HepG2 (cell line): ENCODE data around the gene MRPS35. TPM values are rescaled to one million over a fixed set of nuclear protein-coding genes. Genes with fewer than 3 reads are reported as not detected.

Experiments
- HOXD1 ChIP-seq: sonication (generic); formaldehyde crosslinking; IDR thresholded peaks from 2 replicates; pipeline ENCODE4 v1.5.0; 2020; ENCODE audit warnings: missing genetic modification reagents
- JUN ChIP-seq: sonication (generic); formaldehyde crosslinking; IDR thresholded peaks from 2 replicates; pipeline ENCODE4 v1.4.0; 2020; ENCODE audit warnings: mild to moderate bottlenecking, missing genetic modification reagents
- NFYB ChIP-seq: sonication (generic); formaldehyde crosslinking; IDR thresholded peaks from 2 replicates; pipeline ENCODE4 v1.4.0; 2020; ENCODE audit warnings: missing genetic modification reagents
- NPAS2 ChIP-seq: sonication (generic); formaldehyde crosslinking; IDR thresholded peaks from 2 replicates; pipeline ENCODE4 v1.8.0; 2022; ENCODE audit warnings: mild to moderate bottlenecking, missing genetic modification reagents, borderline replicate concordance
- NR2C2 ChIP-seq: sonication (generic); formaldehyde crosslinking; IDR thresholded peaks from 2 replicates; pipeline ENCODE4 v1.4.0; 2020; ENCODE audit warnings: missing genetic modification reagents, mild to moderate bottlenecking, moderate library complexity, borderline replicate concordance
- RARA ChIP-seq: IDR thresholded peaks from 2 replicates; pipeline ENCODE4 v1.6.1; 2016; ENCODE audit warnings: missing genetic modification reagents, missing compliant biosample characterization
- SP5 ChIP-seq: IDR thresholded peaks from 2 replicates; pipeline ENCODE4 v1.6.1; 2016; ENCODE audit warnings: low read depth, borderline replicate concordance
- ZNF274 ChIP-seq: sonication (generic); formaldehyde crosslinking; IDR thresholded peaks from 2 replicates; pipeline ENCODE4 v1.5.1; 2020; ENCODE audit warnings: mild to moderate bottlenecking, missing genetic modification reagents
- ZNF354B ChIP-seq: sonication (generic); formaldehyde crosslinking; IDR thresholded peaks from 2 replicates; pipeline ENCODE4 v1.8.0; 2022; ENCODE audit warnings: mild to moderate bottlenecking, missing genetic modification reagents
- ZNF547 ChIP-seq: sonication (generic); formaldehyde crosslinking; IDR thresholded peaks from 2 replicates; pipeline ENCODE4 v1.5.1; 2020; ENCODE audit warnings: mild to moderate bottlenecking, missing genetic modification reagents
- ZNF572 ChIP-seq: sonication (generic); formaldehyde crosslinking; IDR thresholded peaks from 2 replicates; pipeline ENCODE4 v1.5.1; 2020; ENCODE audit warnings: mild to moderate bottlenecking, missing genetic modification reagents
- ZNF781 ChIP-seq: sonication (generic); formaldehyde crosslinking; IDR thresholded peaks from 2 replicates; pipeline ENCODE4 v1.5.1; 2020; ENCODE audit warnings: borderline replicate concordance, mild to moderate bottlenecking, missing genetic modification reagents; ENCODE audit errors: not compliant biosample characterization
- ZNF790 ChIP-seq: sonication (generic); formaldehyde crosslinking; IDR thresholded peaks from 2 replicates; pipeline ENCODE4 v1.8.0; 2022; ENCODE audit warnings: missing genetic modification reagents, mild to moderate bottlenecking, borderline replicate concordance
- ZSCAN30 ChIP-seq: sonication (generic); formaldehyde crosslinking; IDR thresholded peaks from 2 replicates; pipeline ENCODE4 v1.5.0; 2020; ENCODE audit warnings: mild to moderate bottlenecking, missing genetic modification reagents
- polyA plus RNA-seq, 8 experiments: library from polyadenylated mRNA; depleted of rRNA in 3 of 8; stranded (reverse) in 7 of 8; unstranded in 1 of 8; fragments of >200 nt; fragmentation: Illumina TruSeq in 4 of 8; extraction: Trizol in 4 of 8; gene quantifications; 2 replicates each; pipeline versions ENCODE4 v1.2.1 to v1.2.3, GENCODE V29; 2011 to 2016; ENCODE audit warnings: low read depth in 4 of 8, missing spikeins in 1 of 8, mixed read lengths in 1 of 8; ENCODE audit not compliant: insufficient read depth in 1 of 8
- total RNA-seq, 5 experiments: library from RNA; depleted of rRNA; stranded (reverse); fragments of >200 nt; fragmentation: Illumina TruSeq; extraction: Trizol; gene quantifications; 2 replicates each; pipeline ENCODE4 v1.2.3, GENCODE V29; 2016; ENCODE audit warnings: low read depth in 1 of 5
- TF ChIP-seq, protein P1 (sequence below): sonication (generic); formaldehyde crosslinking; IDR thresholded peaks from 2 replicates; pipeline ENCODE4 v1.8.1; 2023; ENCODE audit warnings: mild to moderate bottlenecking, moderate library complexity, missing genetic modification reagents
- TF ChIP-seq, protein P2 (sequence below): sonication (generic); formaldehyde crosslinking; conservative IDR thresholded peaks from 2 replicates; pipeline ENCODE4 v1.8.0; 2022; ENCODE audit warnings: missing genetic modification reagents
- TF ChIP-seq, protein P3 (sequence below): sonication (generic); formaldehyde crosslinking; IDR thresholded peaks from 2 replicates; pipeline ENCODE4 v1.8.0; 2022; ENCODE audit warnings: low read depth, missing genetic modification reagents
- TF ChIP-seq, protein P4 (sequence below): sonication (generic); formaldehyde crosslinking; conservative IDR thresholded peaks from 2 replicates; pipeline ENCODE4 v1.8.1; 2023; ENCODE audit warnings: missing genetic modification reagents
- TF ChIP-seq, protein P5 (sequence below): sonication (generic); formaldehyde crosslinking; IDR thresholded peaks from 2 replicates; pipeline ENCODE4 v1.9.0; 2022; ENCODE audit warnings: low read depth, missing genetic modification reagents

MRPS35 gene
- total and polyA plus RNA-seq, 2 of the 13 experiments (the other 11 are each of a cell fraction or from before 2014, with no cell fraction given): 63.4 to 104 TPM

DNA sequence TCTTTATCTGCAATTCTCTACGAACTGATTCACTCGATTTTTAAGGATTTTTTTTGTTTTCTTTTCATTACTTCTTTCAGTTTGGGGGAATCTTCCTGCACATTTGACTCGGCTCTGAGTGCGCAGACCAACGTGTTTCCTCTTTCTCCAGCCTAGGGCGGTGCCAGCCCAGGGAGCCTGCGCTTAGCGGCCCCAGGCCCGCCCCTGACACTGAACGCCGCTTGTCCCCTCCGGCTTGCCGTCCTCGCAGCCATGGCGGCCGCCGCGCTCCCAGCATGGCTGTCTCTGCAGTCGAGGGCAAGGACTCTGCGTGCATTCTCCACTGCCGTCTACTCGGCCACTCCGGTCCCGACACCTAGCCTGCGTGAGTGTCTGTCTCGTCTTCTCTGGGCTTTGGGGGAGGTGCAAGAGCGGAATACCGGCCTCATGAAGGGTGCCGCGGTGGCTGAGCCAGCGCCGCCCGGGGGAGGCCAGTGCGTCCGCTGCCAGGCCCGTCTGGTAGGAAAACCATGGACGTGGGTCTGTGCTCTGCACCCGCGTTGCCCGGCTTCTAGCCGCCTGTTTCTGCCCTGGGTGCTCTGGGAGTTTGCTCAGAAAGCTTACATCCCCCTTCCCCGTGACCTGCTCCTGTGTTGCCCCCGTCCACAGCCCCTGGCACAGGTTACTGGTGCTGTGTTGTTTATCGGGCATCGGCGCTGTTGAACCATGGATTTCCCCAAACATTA, at the start of gene MRPS35 (continued):
- peak; percentile 56 for TF ChIP-seq ZNF781 (CRISPR knock-in tag)
- no peak for TF ChIP-seq ZSCAN30 (CRISPR knock-in tag)
- TF ChIP-seq SP5 (CRISPR knock-in tag): peak; percentile 71
- TF ChIP-seq ZNF790 (CRISPR knock-in tag): no peak
- TF ChIP-seq ZNF572: peak; percentile 21; the same call in 1 of the 2 replicates
- TF ChIP-seq HOXD1 (CRISPR knock-in tag): peak; percentile 94
- TF ChIP-seq ZNF354B (CRISPR knock-in tag): peak; percentile 83; the same call in 1 of the 2 replicates
- TF ChIP-seq RARA (CRISPR knock-in tag): peak; percentile 63
- TF ChIP-seq NFYB (CRISPR knock-in tag): no peak
- TF ChIP-seq, protein P1, sequence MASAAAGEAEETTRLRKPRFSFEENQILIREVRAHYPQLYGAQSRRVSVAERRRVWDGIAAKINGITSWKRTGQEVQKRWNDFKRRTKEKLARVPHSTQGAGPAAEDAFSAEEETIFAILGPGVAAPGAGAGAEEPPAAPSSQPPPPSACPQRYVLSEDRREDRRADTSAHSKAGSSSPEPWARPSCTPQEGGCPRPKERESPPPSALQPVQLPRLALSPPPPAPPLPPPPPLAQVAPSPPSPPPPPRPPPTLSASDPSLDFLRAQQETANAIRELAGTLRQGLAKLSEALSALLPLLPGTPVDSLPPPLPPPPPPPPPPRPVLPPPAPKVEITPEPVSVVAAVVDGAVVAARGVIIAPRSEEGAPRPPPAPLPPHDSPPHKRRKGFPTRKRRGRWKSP (CRISPR knock-in tag): peak; percentile 58; the same call in 1 of the 2 replicates
- TF ChIP-seq NPAS2: no peak
- TF ChIP-seq NR2C2: peak; percentile 45; the same call in 1 of the 2 replicates
- TF ChIP-seq, protein P2, sequence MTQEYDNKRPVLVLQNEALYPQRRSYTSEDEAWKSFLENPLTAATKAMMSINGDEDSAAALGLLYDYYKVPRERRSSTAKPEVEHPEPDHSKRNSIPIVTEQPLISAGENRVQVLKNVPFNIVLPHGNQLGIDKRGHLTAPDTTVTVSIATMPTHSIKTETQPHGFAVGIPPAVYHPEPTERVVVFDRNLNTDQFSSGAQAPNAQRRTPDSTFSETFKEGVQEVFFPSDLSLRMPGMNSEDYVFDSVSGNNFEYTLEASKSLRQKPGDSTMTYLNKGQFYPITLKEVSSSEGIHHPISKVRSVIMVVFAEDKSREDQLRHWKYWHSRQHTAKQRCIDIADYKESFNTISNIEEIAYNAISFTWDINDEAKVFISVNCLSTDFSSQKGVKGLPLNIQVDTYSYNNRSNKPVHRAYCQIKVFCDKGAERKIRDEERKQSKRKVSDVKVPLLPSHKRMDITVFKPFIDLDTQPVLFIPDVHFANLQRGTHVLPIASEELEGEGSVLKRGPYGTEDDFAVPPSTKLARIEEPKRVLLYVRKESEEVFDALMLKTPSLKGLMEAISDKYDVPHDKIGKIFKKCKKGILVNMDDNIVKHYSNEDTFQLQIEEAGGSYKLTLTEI: no peak; the same call in 1 of the 2 replicates
- TF ChIP-seq, protein P3, sequence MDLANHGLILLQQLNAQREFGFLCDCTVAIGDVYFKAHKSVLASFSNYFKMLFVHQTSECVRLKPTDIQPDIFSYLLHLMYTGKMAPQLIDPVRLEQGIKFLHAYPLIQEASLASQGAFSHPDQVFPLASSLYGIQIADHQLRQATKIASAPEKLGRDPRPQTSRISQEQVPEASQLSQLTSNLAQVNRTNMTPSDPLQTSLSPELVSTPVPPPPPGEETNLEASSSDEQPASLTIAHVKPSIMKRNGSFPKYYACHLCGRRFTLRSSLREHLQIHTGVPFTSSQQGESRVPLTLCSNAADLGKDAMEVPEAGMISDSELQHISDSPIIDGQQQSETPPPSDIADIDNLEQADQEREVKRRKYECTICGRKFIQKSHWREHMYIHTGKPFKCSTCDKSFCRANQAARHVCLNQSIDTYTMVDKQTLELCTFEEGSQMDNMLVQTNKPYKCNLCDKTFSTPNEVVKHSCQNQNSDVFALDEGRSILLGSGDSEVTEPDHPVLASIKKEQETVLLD (CRISPR knock-in tag): no peak
- peak; percentile 52; the same call in 1 of the 2 replicates for TF ChIP-seq JUN (CRISPR knock-in tag)
- TF ChIP-seq ZNF547 (CRISPR knock-in tag): peak; percentile 89
- peak; percentile 90 for TF ChIP-seq ZNF274 (CRISPR knock-in tag)
- TF ChIP-seq, protein P4, sequence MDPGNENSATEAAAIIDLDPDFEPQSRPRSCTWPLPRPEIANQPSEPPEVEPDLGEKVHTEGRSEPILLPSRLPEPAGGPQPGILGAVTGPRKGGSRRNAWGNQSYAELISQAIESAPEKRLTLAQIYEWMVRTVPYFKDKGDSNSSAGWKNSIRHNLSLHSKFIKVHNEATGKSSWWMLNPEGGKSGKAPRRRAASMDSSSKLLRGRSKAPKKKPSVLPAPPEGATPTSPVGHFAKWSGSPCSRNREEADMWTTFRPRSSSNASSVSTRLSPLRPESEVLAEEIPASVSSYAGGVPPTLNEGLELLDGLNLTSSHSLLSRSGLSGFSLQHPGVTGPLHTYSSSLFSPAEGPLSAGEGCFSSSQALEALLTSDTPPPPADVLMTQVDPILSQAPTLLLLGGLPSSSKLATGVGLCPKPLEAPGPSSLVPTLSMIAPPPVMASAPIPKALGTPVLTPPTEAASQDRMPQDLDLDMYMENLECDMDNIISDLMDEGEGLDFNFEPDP: 0 out of 2 replicates have a peak, but pooled peaks have one; percentile 82
- TF ChIP-seq, protein P5, sequence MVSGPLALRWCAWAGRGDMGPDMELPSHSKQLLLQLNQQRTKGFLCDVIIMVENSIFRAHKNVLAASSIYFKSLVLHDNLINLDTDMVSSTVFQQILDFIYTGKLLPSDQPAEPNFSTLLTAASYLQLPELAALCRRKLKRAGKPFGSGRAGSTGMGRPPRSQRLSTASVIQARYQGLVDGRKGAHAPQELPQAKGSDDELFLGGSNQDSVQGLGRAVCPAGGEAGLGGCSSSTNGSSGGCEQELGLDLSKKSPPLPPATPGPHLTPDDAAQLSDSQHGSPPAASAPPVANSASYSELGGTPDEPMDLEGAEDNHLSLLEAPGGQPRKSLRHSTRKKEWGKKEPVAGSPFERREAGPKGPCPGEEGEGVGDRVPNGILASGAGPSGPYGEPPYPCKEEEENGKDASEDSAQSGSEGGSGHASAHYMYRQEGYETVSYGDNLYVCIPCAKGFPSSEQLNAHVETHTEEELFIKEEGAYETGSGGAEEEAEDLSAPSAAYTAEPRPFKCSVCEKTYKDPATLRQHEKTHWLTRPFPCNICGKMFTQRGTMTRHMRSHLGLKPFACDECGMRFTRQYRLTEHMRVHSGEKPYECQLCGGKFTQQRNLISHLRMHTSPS (CRISPR knock-in tag): peak; percentile 75
